Stimulated activated CD8-positive, alpha-beta memory T cell treated with anti-CD3 and anti-CD28 coated beads, Interleukin-7, amount 100 ng/mL, for 4 hours (primary cell): ENCODE results near the gene BPIFA1.
A peak's percentile ranks its signal among the peaks of the same experiment; 100 is the strongest.

Source experiments
- DNase-seq, 2 donors: peaks; one replicate each; pipeline ENCODE4 v3.0.0-alpha.2; 2020; ENCODE audit warnings: low read depth in 2 of 2

The BPIFA1 gene

GRCh38 chr20:33277471-33278441 is 42.0 kb downstream of the BPIFA1 start:
- DNase-seq = no peak

GRCh38 chr20:33278700-33279099 is 42.9 kb downstream of the BPIFA1 start:
- DNase-seq = no peak

DNA sequence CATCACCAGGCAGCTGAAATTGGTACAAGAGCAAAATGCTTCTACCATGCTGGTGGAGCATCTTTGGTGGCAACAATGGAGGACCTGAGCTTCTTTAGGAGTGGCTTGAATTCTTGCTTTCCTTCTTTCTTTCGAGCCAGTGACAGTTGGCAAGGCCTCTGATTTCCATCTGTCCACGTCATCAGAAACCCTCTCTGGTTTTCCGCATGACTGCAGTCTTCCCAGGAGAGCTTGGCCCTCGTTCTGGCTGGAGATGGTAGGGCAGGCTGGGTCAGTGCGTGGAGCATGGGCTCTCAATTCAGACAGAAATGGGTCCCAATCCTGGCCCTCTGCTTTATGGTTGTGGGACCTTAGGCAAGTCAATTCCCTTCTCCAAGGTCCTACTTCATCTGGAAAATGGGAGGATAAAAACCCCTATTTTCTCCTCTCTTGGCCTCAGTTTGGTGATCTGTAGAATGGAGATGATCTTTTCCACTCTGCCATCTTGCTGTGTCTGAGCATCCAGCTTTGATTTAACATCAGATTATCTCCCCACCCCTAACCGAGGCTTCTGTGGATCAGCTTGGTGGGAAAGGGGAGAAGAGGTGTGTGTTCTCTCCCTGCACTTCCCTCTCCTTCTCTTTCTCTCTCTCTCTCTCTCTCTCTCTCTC is 43.6 kb downstream of the BPIFA1 start:
- no peak for DNase-seq

GRCh38 chr20:33280000-33280680 is 44.3 kb downstream of the BPIFA1 start:
- DNase-seq = no peak

DNA sequence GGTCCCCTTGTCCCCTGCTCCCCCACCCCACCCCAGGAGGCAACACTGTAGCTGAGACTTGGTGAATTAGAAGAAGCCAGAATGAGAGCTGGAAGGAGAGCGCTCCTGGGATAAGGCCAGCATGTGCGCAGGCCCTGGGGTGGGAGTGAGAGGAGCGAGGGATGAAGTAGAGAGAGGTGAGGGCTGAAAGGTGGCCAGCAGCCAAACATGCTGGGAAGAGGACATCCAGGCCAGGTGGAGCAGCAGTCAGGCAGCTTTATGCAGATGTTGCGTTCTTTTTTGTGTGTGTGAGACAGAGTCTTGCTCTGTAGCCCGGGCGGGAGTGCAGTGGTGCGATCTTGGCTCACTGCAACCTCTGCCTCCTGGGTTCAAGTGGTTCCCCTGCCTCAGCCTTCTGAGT is 45.0 kb downstream of the BPIFA1 start:
- no peak for DNase-seq

- no peak for DNase-seq
Measured at GRCh38 chr20:33281550-33282146, 45.9 kb downstream of the BPIFA1 start.

DNA sequence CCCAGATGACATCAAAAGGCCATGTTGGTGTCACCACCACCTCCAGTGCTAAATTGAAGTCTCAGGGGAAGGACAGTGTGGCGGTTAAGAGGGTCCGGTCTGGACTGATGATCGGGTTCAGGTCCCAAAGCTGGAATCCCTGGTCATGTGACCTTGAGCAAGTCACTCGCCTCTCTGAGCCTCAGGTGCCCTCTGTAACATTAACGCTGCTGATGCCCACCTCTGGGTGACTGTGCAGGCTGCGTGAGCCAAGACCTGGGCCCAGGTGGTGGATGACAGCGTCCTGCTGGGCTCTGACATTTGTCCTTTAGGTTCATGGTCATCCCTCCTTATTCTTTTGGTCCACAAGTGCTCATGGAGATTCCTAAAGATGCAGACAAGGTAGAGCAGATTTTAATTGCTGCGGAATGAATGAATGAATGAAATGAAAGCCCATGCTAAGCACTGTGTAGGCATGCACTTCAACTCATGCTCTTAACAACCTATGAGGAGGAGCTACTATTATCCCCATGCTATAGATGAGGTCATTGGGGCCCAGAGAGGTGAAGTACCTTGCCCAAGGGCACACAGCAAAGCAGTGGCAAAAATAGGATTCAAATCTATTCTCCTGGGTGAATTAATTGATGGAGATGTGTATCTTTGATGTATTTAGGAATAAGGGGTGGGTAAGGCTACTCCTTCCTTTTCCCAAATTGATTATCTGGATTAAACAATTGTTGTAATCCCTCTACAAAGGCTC is 46.6 kb downstream of the BPIFA1 start:
- DNase-seq = no peak

- no peak for DNase-seq
Measured at GRCh38 chr20:33282991-33283555, 47.3 kb downstream of the BPIFA1 start, which contains the start of gene BPIFB1. TSS of gene BPIFB1 (plus strand) at chr20:33283214. CDS start at chr20:33286074, 2,860 bp downstream.

GRCh38 chr20:33284284-33284683 is 48.5 kb downstream of the BPIFA1 start:
- no peak for DNase-seq

DNA sequence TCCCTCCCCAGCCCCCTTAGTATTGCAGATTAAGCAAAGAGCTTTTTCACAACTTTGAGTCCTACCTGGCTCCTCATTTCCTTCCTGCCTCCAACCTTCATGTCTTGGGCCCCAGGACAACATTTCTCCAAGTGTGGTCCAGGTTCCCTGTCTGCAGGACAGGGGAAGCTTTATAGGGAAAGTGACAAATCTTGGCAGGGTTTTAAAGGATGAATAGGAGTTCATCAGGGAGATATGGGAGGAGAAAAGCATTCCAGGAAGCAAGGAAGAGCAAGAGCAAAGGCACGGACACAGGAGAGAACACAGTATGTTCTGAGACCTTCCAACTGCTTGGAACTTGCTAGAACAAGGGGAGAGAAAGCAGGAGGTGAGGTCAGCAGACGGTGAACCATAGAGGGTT is 49.1 kb downstream of the BPIFA1 start:
- no peak for DNase-seq

- DNase-seq = no peak
Measured at GRCh38 chr20:33285861-33286495, 50.2 kb downstream of the BPIFA1 start.

DNA sequence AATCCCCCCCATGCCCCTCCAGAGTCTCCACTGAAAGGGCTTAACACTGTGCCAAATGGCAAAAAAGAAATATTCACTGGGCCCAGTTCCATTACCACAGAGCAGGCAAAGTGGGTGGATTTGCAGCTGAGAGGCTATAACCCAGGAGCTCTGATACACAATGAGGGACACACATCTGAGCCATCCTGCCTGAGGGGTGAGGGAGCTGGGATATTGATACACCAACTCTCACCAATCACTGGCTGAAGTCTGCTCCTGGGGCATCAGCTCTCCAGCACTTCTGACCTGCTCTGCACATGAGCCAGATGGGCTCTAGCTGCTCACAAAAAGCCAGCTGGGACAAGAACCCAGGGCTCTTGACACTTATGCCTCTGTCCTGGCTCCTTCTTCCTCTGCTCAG is 52.1 kb downstream of the BPIFA1 start:
- DNase-seq = no peak

GRCh38 chr20:33290852-33291251 is 55.1 kb downstream of the BPIFA1 start:
- DNase-seq = no peak

GRCh38 chr20:33291416-33291815 is 55.6 kb downstream of the BPIFA1 start:
- no peak for DNase-seq

- DNase-seq = peak; percentile 22 to 36
Measured at GRCh38 chr20:33291830-33292355, 56.1 kb downstream of the BPIFA1 start.
